ENCODE data around the gene OGFOD2.

Gene OGFOD2

GRCh38 chr12:122989225-122989839 lies 14.3 kb downstream of the OGFOD2 start:
- no peak for DNase-seq (ENCODE audit: low spot score)

DNA sequence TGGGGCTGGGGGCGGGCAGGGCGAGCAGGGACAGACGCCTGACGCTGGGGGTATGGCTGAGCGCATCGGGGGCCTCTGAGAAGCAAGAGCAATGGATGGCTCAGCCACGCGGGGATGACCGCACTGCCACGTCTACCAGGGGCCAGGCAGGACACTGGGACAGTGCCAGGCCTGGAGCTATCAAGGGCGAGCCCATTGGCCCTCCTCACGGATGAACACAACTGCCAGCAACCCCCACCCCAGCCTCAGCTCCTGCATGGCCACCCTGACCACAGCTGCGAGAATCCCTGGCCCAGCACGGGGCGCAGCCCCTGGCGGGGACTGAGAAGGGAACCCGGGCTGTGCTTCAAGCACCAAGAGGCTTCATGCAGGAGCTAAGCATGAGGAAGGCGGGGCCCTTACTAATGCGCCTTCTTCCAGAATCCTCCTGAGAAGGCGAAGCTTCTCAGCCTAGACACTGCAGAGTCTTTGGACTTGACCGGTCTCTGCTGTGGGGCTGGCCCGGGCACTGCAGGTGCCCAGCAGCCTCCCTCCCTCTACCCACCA lies 14.9 kb downstream of the OGFOD2 start:
- no peak for DNase-seq (ENCODE audit: low spot score)

DNA sequence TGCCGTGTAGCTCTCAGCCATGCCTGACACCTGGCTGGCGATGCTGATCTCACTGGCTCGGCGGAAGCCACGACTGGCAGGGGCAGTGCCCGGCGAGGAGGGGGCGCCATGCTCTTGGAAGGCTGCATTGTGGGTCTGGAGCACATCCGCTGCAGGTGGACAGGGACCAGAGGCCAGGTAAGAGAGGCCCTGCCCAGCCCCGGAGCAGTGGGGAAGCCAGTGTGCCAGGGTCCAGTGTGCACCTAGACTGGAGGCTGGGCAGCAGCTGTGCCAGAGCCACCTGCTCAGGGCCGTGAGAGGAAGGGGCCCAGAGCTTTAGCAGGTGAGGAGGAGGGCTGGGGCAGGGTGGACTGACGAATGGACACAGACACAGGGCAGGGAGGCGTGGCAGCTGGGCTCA lies 15.5 kb downstream of the OGFOD2 start:
- no peak for DNase-seq (ENCODE audit: low spot score)

- no peak for DNase-seq (ENCODE audit: low spot score)
These were observed 16.0 kb downstream of the OGFOD2 start for GRCh38 chr12:122990961-122991622.

GRCh38 chr12:122991623-122992275 lies 16.7 kb downstream of the OGFOD2 start:
- DNase-seq (ENCODE audit: low spot score), result no peak

GRCh38 chr12:122992386-122992785 lies 17.3 kb downstream of the OGFOD2 start:
- no peak for DNase-seq (ENCODE audit: low spot score)

- DNase-seq (ENCODE audit: low spot score), result no peak
These were observed 19.2 kb downstream of the OGFOD2 start for GRCh38 chr12:122994140-122994675.

GRCh38 chr12:122994781-122995502 lies 19.9 kb downstream of the OGFOD2 start:
- DNase-seq (ENCODE audit: low spot score), result no peak

- no peak for DNase-seq (ENCODE audit: low spot score)
These were observed 20.6 kb downstream of the OGFOD2 start for GRCh38 chr12:122995503-122996187.

DNA sequence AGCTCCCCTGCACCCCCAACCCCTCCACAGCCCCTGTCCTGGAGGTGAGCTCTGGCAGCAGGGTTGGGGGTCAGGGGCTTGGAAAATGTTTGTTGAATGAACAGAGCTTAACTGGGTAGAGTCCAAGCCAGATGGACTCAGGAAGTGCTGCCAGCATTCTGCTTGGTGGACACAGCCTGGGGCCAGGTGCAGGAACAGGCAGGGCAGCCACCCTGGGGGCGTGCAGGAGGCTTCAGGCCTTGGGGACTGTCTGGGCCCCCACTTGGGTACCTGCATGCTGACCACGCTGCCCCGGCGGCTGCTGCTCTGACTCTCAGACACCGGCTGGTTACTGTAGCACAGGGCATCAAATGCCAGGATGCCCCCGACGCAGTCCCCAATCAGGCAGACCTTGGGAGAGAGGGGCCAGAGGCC lies 21.2 kb downstream of the OGFOD2 start:
- DNase-seq (ENCODE audit: low spot score), result no peak

DNA sequence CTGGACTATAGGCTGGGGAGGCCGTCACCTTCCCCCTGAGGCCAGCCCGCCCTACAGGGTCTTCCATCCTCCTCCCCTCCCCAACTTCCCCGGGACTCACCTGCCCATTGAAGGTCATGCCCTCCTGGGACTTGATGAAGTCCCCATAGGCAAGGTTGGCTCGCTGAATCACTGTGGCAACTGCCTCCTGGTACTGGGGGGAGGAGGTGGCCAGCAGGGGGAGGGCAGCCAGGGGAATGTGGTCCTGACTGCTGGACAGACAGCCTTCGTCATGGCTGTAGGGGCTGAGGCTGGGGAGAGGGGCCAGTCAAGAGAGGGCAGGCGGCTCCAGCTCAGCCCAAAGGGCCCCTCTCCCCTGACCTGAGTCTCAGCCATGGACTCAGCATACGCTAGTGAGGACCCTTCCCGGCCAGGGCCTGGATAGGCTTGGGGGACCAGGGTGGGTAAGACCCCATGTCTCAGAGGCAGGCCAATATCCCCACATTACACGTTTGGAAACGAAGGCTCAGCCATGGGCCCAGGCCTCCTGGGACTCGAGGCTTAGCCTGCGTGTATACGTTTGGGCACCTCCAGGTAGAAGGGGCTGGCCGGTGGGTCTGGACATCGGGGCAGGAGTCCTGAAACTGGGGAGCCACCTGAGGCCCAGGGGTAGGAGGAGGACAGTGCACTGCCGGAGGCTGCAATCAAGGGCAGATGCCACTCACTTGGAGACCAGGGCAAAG lies 21.7 kb downstream of the OGFOD2 start:
- no peak for DNase-seq (ENCODE audit: low spot score)

DNA sequence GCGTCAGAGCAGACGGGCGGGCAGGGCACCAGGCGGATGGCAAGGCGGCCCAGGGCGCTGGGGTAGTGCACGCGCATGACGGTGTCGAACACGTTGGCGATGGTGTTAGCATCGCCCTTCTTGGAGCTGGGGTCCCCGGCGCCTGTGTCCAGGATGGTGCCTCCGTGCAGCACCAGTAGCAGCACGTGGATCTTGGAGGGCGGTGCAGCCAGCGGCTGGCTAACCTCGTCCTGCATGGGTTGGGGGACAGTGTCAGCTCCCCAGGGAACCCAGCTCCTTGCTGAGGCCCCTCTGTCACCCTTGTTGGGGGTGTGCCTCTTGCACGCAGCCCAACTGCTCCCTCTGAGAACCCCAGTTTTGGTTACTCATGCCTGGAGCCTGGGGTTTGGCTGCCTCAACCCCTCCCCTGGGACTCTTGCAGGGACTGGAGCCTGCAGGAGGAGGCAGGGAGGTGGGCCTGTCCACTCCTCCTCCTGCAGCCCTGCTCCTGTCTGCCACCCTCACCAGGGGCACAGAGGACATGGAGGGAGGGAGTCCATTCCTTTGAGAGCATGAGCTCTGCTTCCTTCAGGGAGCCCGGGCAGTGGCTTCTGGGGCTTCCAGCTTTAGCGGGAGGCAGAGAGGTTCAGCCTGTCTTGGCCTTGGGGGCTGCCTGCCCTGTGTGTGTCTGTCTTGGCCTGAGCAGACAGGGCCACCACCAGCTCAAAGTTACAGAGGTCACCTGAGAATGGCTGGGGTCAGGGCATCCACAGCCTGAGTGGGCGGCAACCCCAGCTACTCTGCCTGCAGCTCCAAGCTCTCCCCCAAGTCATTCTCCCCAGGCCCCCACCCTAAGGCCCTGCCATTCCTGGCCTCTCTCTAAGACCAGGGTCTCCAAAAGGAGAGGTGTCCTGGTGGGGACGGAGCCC lies 22.6 kb downstream of the OGFOD2 start:
- DNase-seq (ENCODE audit: low spot score), result no peak

DNA sequence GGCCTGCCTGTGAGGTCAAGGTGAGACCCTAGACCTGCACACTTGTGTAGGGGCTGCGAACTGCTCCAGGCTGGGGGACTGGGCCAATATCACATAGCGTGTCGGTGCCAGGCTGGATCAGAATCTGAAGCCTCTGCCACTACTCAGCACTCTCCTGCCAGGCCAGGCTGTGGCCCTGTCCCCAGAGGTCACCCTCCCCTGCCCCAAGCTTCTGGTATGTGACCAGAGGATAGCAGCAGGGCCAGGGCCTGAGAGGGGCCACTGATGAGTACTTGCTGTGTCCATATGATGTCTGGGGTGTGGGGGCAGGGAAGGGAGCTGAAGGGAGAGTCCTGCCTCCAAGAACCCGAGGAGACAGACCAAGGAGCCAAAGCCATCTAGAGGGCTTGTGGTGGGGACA lies 23.3 kb downstream of the OGFOD2 start:
- no peak for DNase-seq (ENCODE audit: low spot score)

- no peak for DNase-seq (ENCODE audit: low spot score)
These were observed 24.3 kb downstream of the OGFOD2 start for GRCh38 chr12:122999196-122999946.

DNA sequence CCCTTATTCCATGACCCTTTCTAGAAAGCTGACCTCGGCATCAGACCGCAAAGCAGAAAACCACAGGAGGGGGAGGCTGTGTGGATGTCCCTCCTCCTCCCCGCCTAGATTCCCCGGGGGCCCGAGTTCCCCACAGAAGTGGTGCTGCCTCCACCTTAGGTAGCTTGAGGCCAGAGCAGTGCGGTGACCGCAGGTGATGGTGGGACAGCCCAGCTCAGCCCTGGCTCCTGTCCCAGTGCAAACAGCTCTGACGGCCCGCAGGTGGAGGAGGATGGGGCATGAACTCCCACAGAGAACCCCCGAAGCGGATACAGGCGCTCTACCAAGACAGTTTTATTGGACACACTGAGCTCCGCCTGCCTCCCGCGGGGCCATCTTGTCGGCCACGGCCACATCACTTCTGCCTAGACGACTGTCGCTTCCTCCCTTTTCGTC lies 25.0 kb downstream of the OGFOD2 start:
- no peak for DNase-seq (ENCODE audit: low spot score)

GRCh38 chr12:123000578-123000977 lies 25.5 kb downstream of the OGFOD2 start:
- DNase-seq (ENCODE audit: low spot score), result no peak

DNA sequence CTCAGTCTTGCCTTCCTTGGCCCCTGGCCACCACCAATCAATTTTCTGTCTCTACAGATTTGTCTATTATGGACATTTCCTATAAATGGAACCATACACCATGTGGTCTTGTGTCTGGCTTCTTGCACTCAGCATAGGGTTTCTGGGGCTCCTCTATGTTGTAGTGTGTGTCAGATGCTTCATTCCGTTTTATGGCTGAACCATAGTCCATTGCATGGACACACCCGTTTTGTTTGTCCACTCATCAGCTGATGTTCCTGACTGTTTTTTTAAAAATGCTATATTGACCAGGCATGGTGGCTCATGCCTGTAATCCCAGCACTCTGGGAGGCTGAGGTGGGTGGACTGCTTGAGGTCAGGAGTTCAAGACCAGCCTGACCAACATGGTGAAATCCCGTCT lies 26.4 kb downstream of the OGFOD2 start:
- DNase-seq (ENCODE audit: low spot score), result no peak

- DNase-seq (ENCODE audit: low spot score), result no peak
These were observed 28.2 kb downstream of the OGFOD2 start for GRCh38 chr12:123003257-123003656.

GRCh38 chr12:123004287-123004686 lies 29.2 kb downstream of the OGFOD2 start:
- no peak for DNase-seq (ENCODE audit: low spot score)
